Measurements from ENCODE around the gene ZNF778.

ZNF778 gene

DNA sequence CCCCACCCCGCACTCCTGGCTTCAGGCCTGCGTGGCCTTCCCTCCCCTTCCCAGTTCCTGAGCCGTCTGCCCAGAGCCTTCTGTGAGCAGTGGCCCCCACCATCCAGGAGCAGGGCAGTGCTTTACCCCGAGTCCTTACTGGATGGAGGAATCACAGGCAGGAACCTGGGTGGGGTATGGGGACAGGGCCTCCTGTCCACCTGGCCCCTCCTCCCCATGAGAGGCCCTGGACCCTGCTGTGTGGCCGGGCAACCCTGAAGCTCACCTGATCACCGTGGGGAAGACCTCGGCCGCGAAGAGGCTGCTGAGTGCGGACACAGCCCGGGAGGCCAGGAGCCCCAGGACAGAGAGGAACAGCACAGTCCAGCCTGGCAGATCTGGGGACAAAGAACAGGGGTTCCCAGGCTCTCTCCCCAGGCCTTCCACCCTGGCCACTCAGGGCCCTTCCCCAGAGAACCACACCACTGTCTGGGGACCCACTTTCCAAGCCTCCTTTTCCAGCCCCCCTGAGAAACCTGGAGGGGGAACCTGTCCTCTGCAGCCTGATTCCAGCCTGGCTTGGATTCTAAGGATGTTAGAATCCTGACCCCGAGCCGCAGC, 20.4 kb upstream of the ZNF778 start:
- Mint-ChIP-seq H3K27ac (no peak overlapping the region), H3K4me3 (no peak overlapping the region), H3K27me3 (peaks cover 12% of the 10 kb centered on the region)

DNA sequence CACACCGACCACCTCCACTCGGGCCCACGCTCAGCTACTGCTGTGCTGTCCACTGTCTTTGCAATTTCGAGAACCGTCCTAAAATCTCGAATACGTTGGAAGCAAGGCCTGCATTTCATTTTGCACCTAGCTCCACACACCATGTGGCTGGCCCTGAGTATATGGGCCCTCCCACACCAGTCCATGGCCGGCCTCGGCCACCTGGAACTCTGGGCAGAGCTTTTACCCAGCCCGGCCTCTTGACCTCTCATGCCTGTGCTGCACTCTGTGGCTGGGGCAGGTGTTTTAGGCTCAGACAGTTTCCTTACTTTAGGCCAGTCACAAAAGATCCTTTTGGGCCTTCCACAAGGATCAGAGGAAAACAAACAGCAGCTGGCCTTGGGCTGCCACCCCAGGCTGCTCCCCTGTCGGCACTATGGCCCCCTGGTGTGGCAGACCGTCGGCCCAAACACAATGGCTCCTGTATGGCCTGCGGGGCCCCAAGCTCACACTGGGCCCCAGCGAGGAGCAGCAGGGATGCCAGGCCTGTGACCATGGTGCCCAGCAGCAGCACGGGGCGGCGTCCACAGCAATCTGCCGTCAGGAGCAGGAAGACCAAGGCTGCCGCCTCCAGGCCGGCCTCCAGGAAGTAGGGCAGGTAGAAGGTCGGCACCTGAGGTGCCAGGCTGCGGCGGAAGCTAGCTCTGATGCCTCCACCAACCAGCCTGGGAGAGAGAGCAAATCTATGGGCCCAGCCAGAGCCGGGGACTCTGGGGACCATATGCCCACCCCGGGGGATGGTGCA, 19.7 kb upstream of the ZNF778 start:
- Mint-ChIP-seq H3K36me3 (ENCODE audit: low read depth) (no peaks in the 10 kb centered on the region), H3K27me3 (peaks cover 18% of the 10 kb centered on the region), H3K9me3 (no peaks in the 10 kb centered on the region)

More for the DNA sequence above, 20.4 kb upstream of the ZNF778 start:
- Mint-ChIP-seq H3K9me3 (no peaks in the 10 kb centered on the region), H3K36me3 (ENCODE audit: low read depth) (no peaks in the 10 kb centered on the region), H3K4me1 (ENCODE audit: low read depth) (peaks cover 10% of the 10 kb centered on the region)

DNA sequence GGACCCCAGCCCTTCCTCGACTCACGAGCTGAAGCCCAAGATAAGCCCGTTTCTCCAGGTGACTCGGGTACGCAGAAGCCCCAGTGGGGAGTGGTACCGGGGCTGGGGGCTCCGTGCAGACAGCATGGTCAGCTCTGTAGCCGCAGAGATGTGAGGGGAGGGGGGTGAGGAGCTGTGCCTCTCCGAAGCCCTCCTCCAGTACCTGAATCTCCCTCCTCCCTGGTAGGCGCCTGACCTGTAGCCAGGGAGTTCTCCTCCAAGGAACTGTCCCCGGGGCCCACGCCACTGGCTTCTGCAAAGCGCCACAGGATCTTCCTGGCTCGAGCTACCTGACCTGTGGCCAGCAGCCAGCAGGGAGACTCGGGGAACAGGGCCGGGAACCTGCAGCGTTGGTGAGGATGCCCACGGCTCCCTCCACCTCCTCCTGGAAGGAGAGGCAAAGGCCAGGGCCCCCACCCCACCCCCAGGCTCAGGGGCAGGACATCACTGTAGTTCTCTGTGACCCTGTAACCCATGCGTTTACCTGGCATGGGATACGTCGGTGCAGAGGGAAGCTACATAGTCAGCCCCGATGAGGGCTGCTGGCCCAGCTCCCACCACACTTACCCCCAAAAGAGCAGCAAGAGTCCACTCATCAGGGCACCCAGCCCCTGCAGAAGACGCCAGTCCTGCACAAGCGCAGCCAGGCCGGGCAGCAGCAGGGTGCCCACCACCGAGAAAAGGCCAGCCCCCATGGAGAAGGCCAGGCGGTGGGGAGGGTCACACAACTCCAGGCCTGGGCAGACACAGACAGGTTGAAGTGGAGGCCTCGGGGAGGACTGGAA, 18.9 kb upstream of the ZNF778 start:
- H3K27ac Mint-ChIP-seq = no peak overlapping the region
- no peaks in the 10 kb centered on the region for H3K9me3 Mint-ChIP-seq
- peaks cover 10% of the 10 kb centered on the region for H3K4me1 Mint-ChIP-seq (ENCODE audit: low read depth)
- H3K4me3 Mint-ChIP-seq = no peak overlapping the region
- no peaks in the 10 kb centered on the region for H3K36me3 Mint-ChIP-seq (ENCODE audit: low read depth)
- peaks cover 27% of the 10 kb centered on the region for H3K27me3 Mint-ChIP-seq

More for the DNA sequence above, 19.7 kb upstream of the ZNF778 start:
- H3K4me3 Mint-ChIP-seq = no peak overlapping the region
- H3K4me1 Mint-ChIP-seq (ENCODE audit: low read depth) = peaks cover 10% of the 10 kb centered on the region
- no peak overlapping the region for H3K27ac Mint-ChIP-seq

DNA sequence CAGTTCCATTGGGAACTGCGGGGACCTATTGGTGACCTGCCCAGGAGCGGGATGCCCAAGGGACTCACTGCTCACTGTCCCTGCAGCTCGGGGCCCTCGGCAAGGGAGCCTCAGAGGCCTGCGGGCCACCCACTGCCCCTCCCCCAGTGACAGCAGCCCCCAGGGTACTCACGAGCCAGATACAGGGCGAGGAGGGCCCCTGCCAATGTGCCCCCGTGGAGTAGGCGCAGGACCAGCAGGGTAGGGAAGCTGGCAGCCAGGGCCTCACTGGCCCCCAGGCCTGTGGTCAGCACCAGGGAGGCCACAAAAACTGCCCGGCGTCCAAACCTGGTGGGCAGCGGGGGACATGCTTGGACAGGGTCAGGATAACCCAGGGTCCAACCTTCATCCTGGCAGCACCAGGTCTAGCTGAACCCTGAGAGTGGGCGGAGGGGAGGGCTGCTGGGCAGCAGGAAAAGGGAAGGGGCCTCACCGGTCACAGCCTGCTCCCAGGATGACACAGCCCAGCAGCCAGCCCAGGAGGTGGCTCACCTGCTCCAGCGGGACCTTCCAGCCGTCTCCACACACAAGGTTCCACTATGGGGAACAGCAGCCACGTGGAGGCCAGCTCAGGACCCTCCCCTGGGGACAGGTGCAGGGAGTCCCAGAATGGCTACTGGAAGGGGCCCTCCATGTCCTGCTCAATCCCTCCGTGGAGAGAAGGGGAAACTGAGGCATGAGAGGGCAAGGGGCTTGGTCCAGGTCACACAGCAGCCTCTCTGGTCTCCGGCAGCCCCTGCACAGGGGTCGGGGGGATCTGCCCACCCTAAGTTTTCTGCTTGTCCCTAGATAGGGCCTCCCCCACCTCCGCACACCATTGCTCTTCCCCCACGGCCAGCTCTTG, 18.0 kb upstream of the ZNF778 start:
- no peak overlapping the region for H3K27ac Mint-ChIP-seq
- no peaks in the 10 kb centered on the region for H3K36me3 Mint-ChIP-seq (ENCODE audit: low read depth)
- H3K4me1 Mint-ChIP-seq (ENCODE audit: low read depth) = peaks cover 10% of the 10 kb centered on the region
- no peaks in the 10 kb centered on the region for H3K9me3 Mint-ChIP-seq
- H3K4me3 Mint-ChIP-seq = no peak overlapping the region
- peaks cover 35% of the 10 kb centered on the region for H3K27me3 Mint-ChIP-seq

DNA sequence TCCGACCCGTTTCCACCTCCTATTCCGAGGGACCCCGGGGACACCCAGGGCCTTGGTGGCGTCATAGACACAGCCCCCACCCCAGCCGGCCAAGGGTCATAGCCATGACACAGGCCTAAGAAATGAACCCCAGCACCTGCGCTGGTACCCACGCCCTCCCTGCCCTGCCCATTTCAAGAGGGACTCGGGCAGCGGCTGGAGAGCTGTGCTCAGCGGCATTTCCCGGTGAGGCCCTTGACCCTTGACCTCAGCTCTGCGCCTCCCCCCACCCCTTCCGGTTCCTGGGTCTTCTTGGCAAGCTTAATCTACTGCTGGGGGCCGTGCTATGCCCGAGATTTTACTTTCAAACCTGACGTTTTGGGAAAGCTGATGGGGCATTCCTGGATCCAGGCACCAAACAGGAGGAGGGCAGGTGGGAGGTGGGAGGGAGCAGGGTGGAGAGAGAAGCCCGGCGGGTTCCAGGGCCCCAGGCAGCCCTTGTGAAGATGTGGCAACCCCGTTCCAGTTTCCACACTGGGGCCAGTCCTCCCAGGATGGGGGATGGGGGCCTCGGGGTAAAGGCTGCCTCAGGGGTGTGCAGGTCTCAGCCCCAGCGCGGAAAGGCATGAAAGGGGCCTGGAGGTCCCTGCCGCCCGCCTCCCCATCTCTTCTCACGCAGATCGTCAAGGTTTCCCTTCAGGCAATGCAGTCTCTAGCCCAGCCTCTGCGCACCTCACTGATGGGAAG, 17.2 kb upstream of the ZNF778 start, which contains the start of gene SLC22A31:
Gene SLC22A31, minus strand, starts transcription at position 414 of the 726 bp plus-strand sequence. Its CDS starts 36 bp downstream, at position 378.
- Mint-ChIP-seq H3K27me3 (peaks cover 40% of the 10 kb centered on the region), H3K4me3 (no peak within 1 kb of the TSS), H3K4me1 (ENCODE audit: low read depth) (peaks cover 10% of the 10 kb centered on the region), H3K9me3 (no peaks in the 10 kb centered on the region), H3K27ac (no peak within 1 kb of the TSS), H3K36me3 (ENCODE audit: low read depth) (no peaks in the 10 kb centered on the region)

DNA sequence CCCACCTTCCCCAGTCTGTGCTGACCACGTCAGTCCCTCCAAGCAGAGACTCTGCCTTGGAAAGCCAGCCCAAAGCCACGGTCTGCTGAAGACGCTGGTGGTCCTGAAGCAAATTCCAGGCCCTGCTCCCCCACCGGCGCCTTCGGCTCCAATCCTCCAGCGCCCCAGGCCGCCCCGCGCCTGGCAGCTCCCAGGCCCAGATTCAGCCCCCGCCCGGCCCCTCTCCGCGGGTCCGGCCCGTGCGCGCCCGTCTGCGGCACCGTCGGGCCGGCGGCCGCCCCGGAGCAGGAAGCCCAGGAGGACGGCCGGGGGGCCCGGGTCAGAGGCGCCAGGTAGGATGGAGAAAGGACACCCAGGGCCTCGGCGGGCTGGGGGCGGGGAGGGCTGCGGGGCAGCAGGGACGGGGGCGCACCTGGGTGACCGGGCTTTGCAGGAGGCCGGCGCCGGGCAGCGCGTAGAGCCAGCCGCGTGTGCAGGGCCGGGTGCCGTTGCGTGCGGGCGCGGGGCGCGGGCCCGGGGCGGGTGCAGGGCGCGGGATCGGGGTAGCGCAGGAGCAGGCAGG, 16.6 kb upstream of the ZNF778 start:
- H3K4me3 Mint-ChIP-seq = no peak overlapping the region
- no peak overlapping the region for H3K27ac Mint-ChIP-seq

DNA sequence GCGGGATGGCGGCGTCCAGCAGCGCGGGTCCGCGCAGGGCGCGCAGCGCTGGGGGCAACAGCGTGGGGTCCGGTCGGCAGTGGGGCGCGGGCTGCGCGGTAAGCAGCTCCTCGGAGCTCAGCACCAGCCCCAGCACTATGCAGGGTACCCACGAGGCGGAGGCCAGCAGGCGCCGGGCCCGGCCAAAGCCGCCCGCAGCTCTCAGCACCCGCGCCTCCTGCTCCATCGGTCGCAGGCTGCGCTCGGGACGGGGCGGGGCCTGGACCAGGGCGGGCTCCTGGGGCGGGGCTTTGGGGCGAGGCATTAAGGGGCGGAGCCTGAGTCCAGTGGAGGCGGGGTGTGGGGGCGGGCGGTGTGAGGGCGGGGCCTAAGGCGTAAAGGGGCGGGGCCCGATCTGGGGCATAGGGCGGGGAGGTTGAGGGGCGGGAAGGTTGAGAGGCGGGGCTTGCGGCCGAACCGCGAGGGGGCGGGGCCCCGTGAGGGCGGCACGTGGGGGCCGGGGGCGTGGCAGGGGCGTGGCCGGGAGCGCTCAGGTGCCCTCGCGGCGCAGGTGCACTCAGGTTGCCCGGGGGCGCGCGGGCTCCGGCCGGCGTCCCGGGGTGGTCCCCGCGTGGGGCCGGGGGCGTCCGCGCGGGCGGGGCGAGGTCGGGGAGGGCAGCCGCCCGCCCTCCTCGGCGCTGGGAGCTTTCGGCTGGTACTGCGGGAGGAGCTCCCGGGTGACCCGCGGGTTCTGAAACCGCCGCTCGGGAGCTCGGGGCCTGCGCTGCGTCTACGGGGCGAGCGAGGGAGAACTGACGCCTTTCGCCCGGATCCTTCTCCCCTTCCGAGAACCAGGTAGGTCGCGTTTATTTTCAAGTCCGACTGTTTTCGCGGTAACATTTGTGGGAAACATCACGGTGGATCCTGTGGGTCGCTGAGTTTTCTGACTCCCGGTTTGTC, 15.8 kb upstream of the ZNF778 start:
- H3K4me1 Mint-ChIP-seq (ENCODE audit: low read depth) = peaks cover 10% of the 10 kb centered on the region
- H3K4me3 Mint-ChIP-seq = peak overlapping the region; percentile 52
- H3K9me3 Mint-ChIP-seq = no peaks in the 10 kb centered on the region
- H3K27me3 Mint-ChIP-seq = peaks cover 45% of the 10 kb centered on the region
- no peaks in the 10 kb centered on the region for H3K36me3 Mint-ChIP-seq (ENCODE audit: low read depth)
- H3K27ac Mint-ChIP-seq = no peak overlapping the region

More for the DNA sequence above, 16.6 kb upstream of the ZNF778 start:
- H3K9me3 Mint-ChIP-seq = no peaks in the 10 kb centered on the region
- peaks cover 10% of the 10 kb centered on the region for H3K4me1 Mint-ChIP-seq (ENCODE audit: low read depth)
- H3K36me3 Mint-ChIP-seq (ENCODE audit: low read depth) = no peaks in the 10 kb centered on the region
- peaks cover 40% of the 10 kb centered on the region for H3K27me3 Mint-ChIP-seq

DNA sequence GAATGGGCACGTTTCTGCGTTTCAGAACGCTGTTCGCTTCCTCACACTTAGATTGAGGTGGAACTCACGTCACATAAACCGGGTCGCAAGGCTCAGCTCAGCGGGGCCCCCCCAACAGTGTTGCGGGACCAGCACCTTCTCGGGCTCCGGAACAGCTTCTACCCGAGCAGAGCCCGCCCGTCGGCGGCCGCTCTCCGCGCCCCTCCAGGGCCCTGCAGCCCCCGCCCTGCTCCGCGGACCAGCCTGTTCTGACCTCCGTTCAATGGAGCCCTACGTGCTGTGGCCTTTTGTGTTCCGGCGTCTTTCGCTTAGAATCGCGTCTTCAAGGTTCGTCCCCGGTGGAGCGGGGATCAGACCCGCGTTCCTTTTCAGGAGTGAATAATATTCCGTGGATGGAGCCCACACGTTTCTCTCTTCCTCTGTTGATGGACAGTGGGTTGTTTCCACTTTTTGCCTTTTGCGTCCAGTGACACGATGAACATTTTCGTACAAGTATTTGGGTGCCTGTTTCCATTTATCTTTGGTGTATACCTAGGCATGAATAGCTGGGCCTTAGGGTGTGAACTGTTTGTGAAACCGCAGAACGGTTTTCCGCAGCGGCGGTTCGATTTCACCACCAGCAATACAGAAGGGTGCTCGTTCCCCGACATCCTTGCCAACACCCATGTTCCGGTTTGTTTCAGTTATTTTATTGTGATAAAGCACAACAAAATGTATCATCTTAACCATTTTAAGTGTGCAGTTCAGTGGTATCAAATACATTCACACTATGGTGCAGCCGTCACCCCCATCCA, 14.9 kb upstream of the ZNF778 start:
- Mint-ChIP-seq H3K27ac (no peak overlapping the region), H3K27me3 (peaks cover 47% of the 10 kb centered on the region), H3K9me3 (no peaks in the 10 kb centered on the region)

DNA sequence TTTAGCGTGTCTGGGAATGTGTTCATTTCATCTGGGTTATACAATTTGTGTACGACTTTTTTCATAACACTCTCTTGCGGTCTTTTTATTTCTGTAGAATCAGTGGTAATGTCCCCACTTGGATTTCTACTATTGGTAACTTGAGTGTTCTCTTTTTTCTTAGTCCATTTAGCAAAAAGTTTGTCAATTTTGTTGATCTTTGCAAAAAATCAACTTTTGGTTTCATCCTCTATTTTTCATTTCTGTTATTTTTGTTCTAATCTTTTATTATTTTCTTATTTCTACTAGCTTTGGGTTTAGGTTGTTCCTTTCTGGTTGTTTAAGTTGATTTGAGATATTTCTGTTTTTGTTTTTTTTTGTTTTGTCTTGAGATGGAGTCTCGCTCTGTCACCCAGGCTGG, 9.5 kb upstream of the ZNF778 start:
- H3K4me3 Mint-ChIP-seq = no peak overlapping the region
- H3K27ac Mint-ChIP-seq = no peak overlapping the region
- no peaks in the 10 kb centered on the region for H3K9me3 Mint-ChIP-seq
- no peaks in the 10 kb centered on the region for H3K36me3 Mint-ChIP-seq (ENCODE audit: low read depth)
- H3K27me3 Mint-ChIP-seq = peaks cover 36% of the 10 kb centered on the region
- no peaks in the 10 kb centered on the region for H3K4me1 Mint-ChIP-seq (ENCODE audit: low read depth)

More for the DNA sequence above, 14.9 kb upstream of the ZNF778 start:
- no peaks in the 10 kb centered on the region for H3K36me3 Mint-ChIP-seq (ENCODE audit: low read depth)
- H3K4me1 Mint-ChIP-seq (ENCODE audit: low read depth) = peaks cover 10% of the 10 kb centered on the region
- peak overlapping the region; percentile 52 for H3K4me3 Mint-ChIP-seq

DNA sequence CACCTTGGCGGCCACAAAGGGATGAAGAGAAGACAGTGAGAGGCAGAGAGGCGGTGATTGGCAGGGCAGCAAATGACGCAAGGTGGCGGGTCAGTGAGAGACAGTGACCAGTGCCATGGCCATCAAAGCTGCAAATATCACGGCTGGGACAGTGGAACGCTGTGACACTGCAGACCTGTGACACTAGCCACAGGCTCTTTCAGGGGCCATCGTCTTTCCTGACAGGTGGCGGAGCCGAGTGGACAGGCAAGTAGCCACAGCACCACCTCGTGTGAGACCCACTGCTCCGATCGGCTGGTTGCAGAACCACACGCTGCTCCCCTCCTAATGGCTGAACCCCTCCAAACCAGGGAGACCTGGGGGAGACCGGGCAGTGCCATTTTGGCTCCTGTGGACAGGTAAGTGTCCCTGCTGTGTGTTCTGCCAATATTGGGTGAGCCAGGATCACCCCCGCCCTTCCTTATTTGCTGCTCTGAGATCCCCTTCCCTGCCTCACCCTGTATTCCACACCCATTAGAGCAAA, 7.9 kb upstream of the ZNF778 start:
- Mint-ChIP-seq H3K27me3 (peaks cover 20% of the 10 kb centered on the region), H3K4me1 (ENCODE audit: low read depth) (no peaks in the 10 kb centered on the region), H3K4me3 (no peak overlapping the region), H3K9me3 (no peaks in the 10 kb centered on the region), H3K36me3 (ENCODE audit: low read depth) (no peaks in the 10 kb centered on the region), H3K27ac (no peak overlapping the region)

DNA sequence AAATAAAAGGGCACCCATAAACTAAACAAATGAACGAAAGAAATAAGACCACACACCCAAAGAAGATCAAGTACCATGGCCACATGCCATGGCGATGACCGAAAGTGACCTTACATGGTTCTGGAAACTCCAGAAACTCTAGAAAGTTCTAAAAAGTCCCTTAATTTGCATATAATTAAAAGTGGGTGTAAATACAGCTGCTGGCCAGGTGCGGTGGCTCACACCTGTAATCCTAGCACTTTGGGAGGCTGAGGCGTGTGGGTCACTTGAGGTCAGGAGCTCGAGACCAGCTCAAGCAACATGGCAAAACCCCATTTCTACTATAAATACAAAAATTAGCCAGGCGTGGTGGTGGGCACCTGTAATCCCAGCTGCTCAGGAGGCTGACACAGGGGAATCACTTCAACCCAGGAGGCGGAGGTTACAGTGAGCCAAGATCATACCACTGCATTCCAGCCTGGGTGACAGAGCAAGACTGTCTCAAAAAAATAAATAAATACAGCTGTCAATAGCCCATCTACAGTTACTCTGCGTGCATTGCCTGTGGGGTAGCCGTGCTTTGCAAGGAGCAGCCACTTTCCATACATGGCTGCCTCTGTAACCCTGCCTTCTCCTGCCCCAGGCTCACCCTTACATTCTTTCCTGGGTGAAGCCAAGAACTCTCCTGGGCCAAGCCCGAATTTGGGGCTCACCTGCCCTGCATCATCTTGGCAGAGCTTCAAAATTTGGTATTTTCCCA, 7.2 kb upstream of the ZNF778 start:
- H3K9me3 Mint-ChIP-seq = no peaks in the 10 kb centered on the region
- H3K36me3 Mint-ChIP-seq (ENCODE audit: low read depth) = no peaks in the 10 kb centered on the region

More for the DNA sequence above, 7.2 kb upstream of the ZNF778 start:
- Mint-ChIP-seq H3K4me3 (no peak overlapping the region), H3K27me3 (peaks cover 16% of the 10 kb centered on the region), H3K27ac (no peak overlapping the region), H3K4me1 (ENCODE audit: low read depth) (peaks cover 5% of the 10 kb centered on the region)

Data from stimulated activated naive CD8-positive, alpha-beta T cell treated with anti-CD3 and anti-CD28 coated beads, Interleukin-15, Interleukin-2, amounts not matched to agents 100 ng/mL and 50 ng/mL, for 24 hours (primary cell).